Stomach (tissue), 9 donors: ENCODE data around the gene DENND2A. TPM values are rescaled to one million over a fixed set of nuclear protein-coding genes. Genes with fewer than 3 reads are reported as not detected.
"Not testable (repeated sequence)": the region's sequence is repeated elsewhere in the genome, so short reads cannot be mapped to it uniquely, and the experiment has no call there.

Experiments used
- DNase-seq, 2 donors: peaks; one replicate each; pipeline versions ENCODE4 v3.0.0 to v3.0.0-alpha.2; 2013 to 2019
- H3K27ac ChIP-seq, 5 donors: fragments of 200-600 bp in 4 of 5; sonication (generic) in 4 of 5; one replicate each; pipeline ENCODE4 v1.5.1; 2013 to 2019; ENCODE audit warnings: mild to moderate bottlenecking in 1 of 5, moderate library complexity in 1 of 5
- H3K27me3 ChIP-seq, 3 donors: fragments of 200-600 bp; sonication (generic); one replicate each; pipeline ENCODE4 v1.5.1; 2017 to 2019; ENCODE audit warnings: mixed run types in 1 of 3
- H3K36me3 ChIP-seq, 4 donors: fragments of 200-600 bp; sonication (generic); 1 replicate in 3 of 4; 2 replicates in 1 of 4; pipeline ENCODE4 v1.5.1; 2016 to 2019
- H3K4me1 ChIP-seq, 4 donors: fragments of 200-600 bp; sonication (generic); one replicate each; pipeline ENCODE4 v1.5.1; 2016 to 2019
- H3K4me3 ChIP-seq, 4 donors: fragments of 200-600 bp; sonication (generic) in 3 of 4; one replicate each; pipeline ENCODE4 v1.5.1; 2016 to 2019; ENCODE audit warnings: mild to moderate bottlenecking in 1 of 4
- H3K9me3 ChIP-seq, 4 donors: fragments of 200-600 bp; sonication (generic); one replicate each; pipeline ENCODE4 v1.5.1; 2016 to 2019
- CTCF ChIP-seq, 7 experiments: fragments of 450-650 bp in 4 of 7; fragments of 200-600 bp in 3 of 7; sonication (generic) in 3 of 7; IDR thresholded peaks; one replicate each; pipeline ENCODE4 v1.5.1; 2016 to 2019; ENCODE audit warnings: antibody characterized with exemption in 7 of 7, control low read depth in 2 of 7, mild to moderate bottlenecking in 1 of 7
- EP300 ChIP-seq: sonication (generic); formaldehyde crosslinking; IDR thresholded peaks from one replicate; pipeline ENCODE4 v1.6.1; 2017; ENCODE audit warnings: antibody characterized with exemption
- POLR2A ChIP-seq, 4 donors: fragments of 450-650 bp; IDR thresholded peaks; one replicate each; pipeline ENCODE4 v1.6.1; 2016; ENCODE audit warnings: antibody characterized with exemption in 4 of 4, control low read depth in 2 of 4, mild to moderate bottlenecking in 1 of 4, moderate library complexity in 1 of 4
- POLR2AphosphoS5 ChIP-seq, 3 donors: sonication (generic); formaldehyde crosslinking; IDR thresholded peaks; one replicate each; pipeline ENCODE4 v1.6.1; 2016; ENCODE audit warnings: antibody characterized with exemption in 3 of 3
- WGBS, 5 donors: extraction: QIAGEN DNeasy Blood & Tissue Kit in 3 of 5; methylation state at CpG; one replicate each; pipeline versions ENCODE4 v1.1.5 to v1.1.7; 2013 to 2018; 5-methylcytosine and 5-hydroxymethylcytosine counted together
- intact Hi-C: fragments of 100-400 bp; cut with DNase I; formaldehyde crosslinking; loops from one replicate; pipeline ENCODE4 v1.15.1; 2023; ENCODE audit warnings: low total_unique reads
- polyA plus RNA-seq, 3 donors: library from polyadenylated mRNA; stranded (reverse); fragments of 200-250 nt; gene quantifications; one replicate each; pipeline ENCODE4 v1.2.3, GENCODE V29; 2013
- total RNA-seq, 5 donors: library from RNA; depleted of rRNA; stranded (reverse); fragments of >200 nt; gene quantifications; one replicate each; pipeline versions ENCODE4 v1.1.0 to v1.2.3, GENCODE V29; 2014 to 2016
- donor health status: healthy with polysubstance abuse.
- donor health status: Bipolar disorder and iron deficiency.
- donor health status: healthy.

Gene DENND2A
- total and polyA plus RNA-seq, 8 donors: 1.8 to 17.8 (median 6.5) TPM

- Histone ChIP-seq H3K36me3 (no peaks in the 10 kb centered on the region), H3K9me3 (no peaks in the 10 kb centered on the region), H3K27me3 (no peaks in the 10 kb centered on the region), H3K4me3 (no peak overlapping the region), H3K4me1 (peaks cover 0 to 21% (median 13%) of the 10 kb centered on the region in 4 donors), H3K27ac (peak overlapping the region; percentile 11 to 77 (median 33))
- intact Hi-C loops: no loop called here
- DNase-seq: peak in 1 of 2 donors; percentile 79
- 19 to 43% (median 23%) methylated on average over 4 to 5 of the region's 5 CpGs for WGBS, 5 donors
- TF ChIP-seq EP300 (no peak), POLR2AphosphoS5 (IDR thresholded peaks at IDR 0.05) (no peak), POLR2A (IDR thresholded peaks at IDR 0.05) (no peak), CTCF (IDR thresholded peaks at IDR 0.05) (no peak)
Measured at GRCh38 chr7:140506788-140507464, 133.7 kb downstream of the DENND2A start.

DNA sequence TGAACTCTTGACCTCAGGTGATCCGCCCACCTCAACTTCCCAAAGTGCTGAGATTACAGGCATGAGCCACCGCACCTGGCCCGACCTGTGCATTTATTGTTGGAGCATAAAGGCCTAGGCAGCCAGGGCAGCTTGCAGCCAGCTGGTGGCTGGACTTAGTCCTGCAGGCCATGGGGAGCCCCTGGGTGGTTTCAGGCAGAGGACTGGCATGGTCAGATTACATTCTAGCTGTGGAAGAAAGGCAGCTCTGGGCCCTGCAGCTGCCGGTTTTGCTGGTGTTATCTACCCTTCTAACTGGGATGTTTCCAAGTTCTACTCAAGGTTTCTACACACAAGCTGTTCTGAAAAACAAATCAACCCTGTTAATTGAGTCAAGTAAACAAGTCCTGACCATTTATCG is 138.6 kb downstream of the DENND2A start:
- Histone ChIP-seq H3K36me3 (no peaks in the 10 kb centered on the region), H3K27ac (peak overlapping the region in 2 of 5 donors; percentile 25 to 53), H3K9me3 (no peaks in the 10 kb centered on the region), H3K4me1 (peaks cover 0 to 9% (median 9%) of the 10 kb centered on the region in 4 donors), H3K27me3 (no peaks in the 10 kb centered on the region), H3K4me3 (no peak overlapping the region)
- TF ChIP-seq POLR2A (IDR thresholded peaks at IDR 0.05): no peak
- 26 to 66% (median 48%) methylated on average over 5 of the region's 5 CpGs for WGBS, 5 donors
- DNase-seq: peak; percentile 29 to 70
- intact Hi-C loops: no loop called here

- whole genome bisulfite sequencing, 5 donors: 88 to 97% (median 92%) methylated on average over 4 to 7 of the region's 7 CpGs
- H3K9me3 ChIP-seq, H3K36me3 ChIP-seq, H3K4me3 ChIP-seq, H3K27me3 ChIP-seq, H3K4me1 ChIP-seq, H3K27ac ChIP-seq, intact Hi-C loops, DNase-seq: not testable (repeated sequence)
Measured at GRCh38 chr7:140497807-140498206, 142.8 kb downstream of the DENND2A start.

DNA sequence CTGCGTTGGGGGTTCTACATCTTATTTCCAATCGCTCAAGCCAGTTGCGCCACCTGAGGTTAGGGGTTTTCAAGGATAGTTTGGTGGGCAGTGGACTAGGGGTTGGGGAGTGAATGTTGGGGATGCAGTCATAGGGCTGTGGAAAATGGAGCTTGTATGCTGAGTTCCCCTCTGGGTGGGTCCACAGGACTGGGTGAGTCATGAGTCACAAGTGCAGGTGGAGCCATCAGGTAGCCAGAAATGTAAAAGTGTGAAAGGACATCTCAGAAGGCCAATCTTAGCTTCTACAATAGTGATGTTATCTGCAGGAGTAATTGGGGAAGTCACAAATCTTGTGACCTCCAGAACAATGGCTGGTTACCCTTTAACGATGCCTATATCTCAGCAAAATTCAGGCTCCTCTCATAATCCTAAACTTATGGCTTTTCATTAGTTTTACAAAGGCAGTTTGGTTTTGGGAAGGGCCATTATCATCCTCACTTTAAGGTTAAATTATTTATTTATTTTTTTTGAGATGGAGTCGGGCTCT is 143.3 kb downstream of the DENND2A start:
- Histone ChIP-seq H3K36me3 (no peaks in the 10 kb centered on the region), H3K9me3 (no peaks in the 10 kb centered on the region), H3K27me3 (no peaks in the 10 kb centered on the region), H3K4me1 (no peaks in the 10 kb centered on the region), H3K27ac (no peak overlapping the region), H3K4me3 (no peak overlapping the region)
- 71 to 73% (median 72%) methylated on average over 5 of the region's 5 CpGs for WGBS, 5 donors
- intact Hi-C loops: no loop called here
- DNase-seq: no peak
- no peak for TF ChIP-seq POLR2A (IDR thresholded peaks at IDR 0.05)
- TF ChIP-seq POLR2AphosphoS5 (IDR thresholded peaks at IDR 0.05): no peak
- TF ChIP-seq CTCF (IDR thresholded peaks at IDR 0.05): no peak
- TF ChIP-seq EP300: no peak

DNA sequence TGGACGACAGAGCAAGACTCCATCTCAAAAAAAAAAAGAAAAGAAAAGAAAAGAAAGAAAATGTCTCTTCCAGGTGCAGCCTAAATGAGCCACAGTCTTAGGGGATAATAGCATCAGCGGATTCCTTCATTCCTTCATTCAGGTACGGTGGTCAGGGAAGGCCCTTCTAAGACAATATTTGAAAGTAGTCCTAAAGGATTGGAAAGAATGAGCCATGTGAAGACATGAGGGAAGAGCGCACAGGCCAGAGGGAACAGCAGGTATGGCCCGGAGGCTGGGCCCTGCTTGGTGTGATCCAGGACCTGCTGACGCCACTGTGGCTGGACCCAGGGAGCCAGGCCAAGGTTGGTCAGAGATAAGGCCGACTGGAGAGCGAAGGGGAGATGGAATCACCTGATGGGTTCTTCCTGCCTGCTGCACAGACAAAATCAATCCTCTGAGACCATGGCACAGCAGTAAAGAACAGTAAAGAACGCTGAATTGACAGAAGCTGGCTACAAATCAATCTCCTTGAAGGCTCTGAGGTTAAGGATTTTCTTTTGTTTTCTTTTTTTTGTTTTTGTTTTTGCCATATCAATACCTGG is 145.0 kb downstream of the DENND2A start:
- Histone ChIP-seq H3K27me3 (no peaks in the 10 kb centered on the region), H3K27ac (no peak overlapping the region), H3K36me3 (no peaks in the 10 kb centered on the region), H3K9me3 (no peaks in the 10 kb centered on the region), H3K4me3 (no peak overlapping the region), H3K4me1 (no peaks in the 10 kb centered on the region)
- no peak for TF ChIP-seq POLR2AphosphoS5 (IDR thresholded peaks at IDR 0.05)
- TF ChIP-seq POLR2A (IDR thresholded peaks at IDR 0.05): no peak
- no peak for TF ChIP-seq CTCF (IDR thresholded peaks at IDR 0.05)
- no peak for TF ChIP-seq EP300
- intact Hi-C loops: no loop called here
- WGBS, 5 donors: 65 to 85% (median 71%) methylated on average over 8 to 9 of the region's 9 CpGs
- no peak for DNase-seq
